GM19043 (cell line): ENCODE measurements around the gene OR6M1.

ENCODE experiments used
- ATAC-seq: cut with Tn5 transposase; IDR thresholded peaks from one replicate; pipeline ENCODE4 v1.9.1; 2021; ENCODE audit warnings: low read depth; ENCODE audit not compliant: unreplicated experiment

OR6M1 gene

DNA sequence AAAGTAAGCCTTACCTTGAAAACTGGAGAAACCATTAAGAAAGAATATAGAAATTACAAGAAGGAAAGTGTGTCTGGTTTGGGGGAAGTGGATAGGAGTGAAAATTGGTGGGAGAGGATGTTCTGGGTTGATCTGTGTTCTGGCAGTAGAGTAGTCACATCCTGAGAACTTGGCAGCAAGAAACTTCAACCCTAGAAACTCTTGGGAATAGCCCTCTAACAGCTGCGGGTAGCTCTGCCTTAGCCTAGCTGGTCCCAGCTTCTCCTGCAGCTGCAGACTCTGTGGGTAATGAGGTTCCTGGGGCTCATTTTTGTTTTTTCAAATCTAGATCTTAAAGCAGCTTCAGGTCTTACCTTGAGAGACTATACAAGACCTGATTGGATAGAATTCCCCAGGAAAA, 27.6 kb downstream of the OR6M1 start:
- ATAC-seq, result no peak

DNA sequence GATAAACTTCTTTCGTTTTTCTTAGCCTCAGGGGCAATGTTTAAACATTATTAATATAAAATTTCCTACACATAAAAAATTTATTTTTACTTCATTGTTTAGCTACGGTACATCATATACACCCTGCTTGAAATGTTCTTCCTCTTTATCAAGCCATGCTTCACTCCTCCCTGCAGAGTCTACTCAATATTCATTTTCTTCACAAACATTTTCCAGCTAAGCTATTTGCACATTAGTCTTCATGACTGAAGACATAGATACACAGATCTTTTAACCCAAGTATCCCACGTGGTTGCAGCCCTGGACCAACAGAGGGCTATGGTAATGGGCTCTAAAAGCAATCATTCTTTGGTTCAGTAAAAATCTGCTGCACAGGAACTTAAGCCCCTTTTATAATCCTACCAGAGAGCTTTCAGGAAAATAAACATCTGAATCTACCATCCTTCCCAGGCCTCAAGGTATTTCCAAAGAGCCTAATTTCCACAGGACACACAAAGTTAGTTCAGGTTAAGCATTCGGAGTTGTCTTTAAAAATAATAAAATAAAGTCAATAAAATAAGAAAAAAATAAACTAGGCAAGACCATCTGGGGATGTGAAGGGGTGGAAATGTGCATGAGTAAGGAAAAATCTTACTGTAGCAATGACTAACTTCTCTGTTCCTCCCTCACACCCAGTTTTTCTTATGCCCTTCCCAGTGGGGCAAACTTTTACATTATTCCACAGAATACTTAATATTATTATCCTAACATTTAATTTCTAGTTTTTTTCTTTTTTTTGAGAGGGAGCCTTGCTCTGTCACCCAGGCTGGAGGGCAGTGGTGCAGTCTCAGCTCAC, 30.2 kb downstream of the OR6M1 start:
- ATAC-seq, result no peak

DNA sequence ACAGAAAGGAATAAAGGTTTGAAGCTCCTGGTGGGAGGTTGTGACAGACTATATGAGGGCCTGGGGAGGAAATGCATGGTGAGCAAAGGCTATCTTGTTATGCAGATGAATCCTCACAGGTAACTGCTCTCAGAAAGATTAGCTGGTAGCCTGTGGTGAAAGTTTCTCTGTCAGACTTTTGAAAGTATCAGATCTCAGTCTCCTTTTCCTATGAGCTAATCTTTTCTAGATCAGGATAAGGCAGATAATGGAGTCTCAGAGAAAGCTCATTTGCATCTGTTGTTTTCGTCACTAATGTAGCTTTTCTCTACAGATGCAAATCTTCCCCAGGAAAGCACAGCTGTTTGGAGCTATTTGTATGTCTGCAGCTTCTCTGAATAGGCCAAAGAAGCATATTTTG, 30.9 kb downstream of the OR6M1 start:
- no peak for ATAC-seq

DNA sequence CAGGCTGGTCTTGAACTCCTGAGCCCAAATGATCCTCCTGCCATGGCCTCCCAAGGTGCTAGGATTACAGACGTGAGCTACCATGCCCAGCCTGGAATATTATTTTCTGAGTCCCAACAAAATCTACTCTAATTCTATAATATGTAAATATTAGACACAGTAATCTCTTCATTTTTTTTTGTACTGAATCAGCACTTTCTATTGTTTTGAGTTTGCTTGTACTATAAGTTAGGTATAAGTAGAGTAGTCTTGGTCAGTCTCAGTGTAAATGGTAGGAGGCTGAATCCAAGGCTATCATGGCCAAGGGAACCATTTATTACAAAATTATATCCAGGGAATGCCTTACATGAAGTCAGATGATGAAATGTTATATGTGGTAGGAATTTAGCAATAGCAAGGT, 32.2 kb downstream of the OR6M1 start:
- no peak for ATAC-seq

DNA sequence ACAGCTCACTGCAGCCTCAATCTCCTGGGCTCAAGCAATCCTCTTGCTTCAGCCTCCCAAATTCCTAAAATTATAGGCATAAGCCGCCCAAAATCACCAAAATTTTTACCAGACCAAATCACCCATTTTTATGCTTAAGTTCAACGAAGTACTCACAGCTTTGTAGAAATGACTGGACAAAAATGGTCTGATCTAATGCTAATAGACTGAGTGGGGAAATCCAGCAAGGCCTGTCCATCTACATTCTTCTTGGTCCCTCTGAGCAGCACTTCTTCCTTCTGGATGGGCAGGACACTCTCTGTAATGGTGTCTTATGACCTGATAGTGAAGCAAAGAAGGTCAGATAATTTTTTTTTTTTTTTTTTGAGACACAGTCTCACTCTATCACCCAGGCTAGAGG, 33.1 kb downstream of the OR6M1 start:
- no peak for ATAC-seq

DNA sequence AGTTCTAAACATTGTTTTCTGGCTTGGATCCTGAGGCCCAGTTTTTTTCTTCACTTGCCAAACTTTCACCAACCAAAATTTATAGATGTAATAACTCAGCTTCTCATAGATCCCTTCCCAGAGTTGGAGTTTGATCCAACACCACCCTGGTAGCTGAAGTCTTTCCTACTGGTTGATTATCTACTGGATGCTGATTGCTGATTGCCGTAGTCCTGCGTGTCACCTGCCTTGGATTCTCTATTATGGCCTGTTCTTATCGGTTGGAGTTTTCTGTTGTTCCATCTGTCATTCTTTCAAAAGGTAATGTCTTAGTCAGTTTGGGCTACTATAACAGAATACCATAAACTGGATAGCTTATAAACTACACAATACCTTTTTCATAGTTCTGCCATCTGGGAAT, 34.5 kb downstream of the OR6M1 start:
- ATAC-seq, result no peak

DNA sequence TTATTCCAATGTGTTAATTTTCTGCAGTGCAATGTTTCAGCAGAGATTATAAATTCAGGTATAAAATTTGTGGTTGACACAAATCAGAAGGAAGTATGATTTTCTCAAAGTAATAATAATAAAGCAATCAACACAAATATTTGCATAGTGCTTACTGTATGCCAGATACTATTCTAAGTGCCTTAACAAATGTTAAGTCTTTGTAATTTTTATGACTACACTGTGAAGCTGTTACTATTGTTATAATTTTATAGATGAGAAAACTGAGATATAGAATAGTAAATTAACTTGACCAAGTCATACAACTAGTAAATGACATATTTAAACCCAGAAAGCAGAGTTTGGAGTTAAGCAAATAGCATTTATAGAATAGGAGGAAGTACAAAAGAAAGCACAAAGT, 35.4 kb downstream of the OR6M1 start:
- ATAC-seq, result no peak

DNA sequence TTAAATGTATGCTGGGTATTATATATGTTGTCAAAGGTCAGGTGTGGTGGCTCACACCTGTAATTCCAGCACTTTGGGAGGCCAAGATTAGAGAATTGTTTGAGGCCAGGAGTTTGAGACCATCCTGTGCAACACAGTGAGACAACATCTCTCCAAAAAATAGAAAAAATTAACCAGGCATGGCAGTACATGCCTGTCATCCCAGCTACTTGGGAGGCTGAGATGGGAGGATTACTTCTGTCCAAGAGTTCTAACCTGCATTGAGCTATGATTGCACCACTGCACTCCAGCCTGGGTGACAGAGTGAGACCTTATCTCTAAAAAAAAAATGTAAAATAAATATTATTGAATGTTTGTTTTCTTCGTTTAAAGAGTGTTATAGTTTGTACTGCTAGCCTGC, 40.5 kb downstream of the OR6M1 start:
- no peak for ATAC-seq

DNA sequence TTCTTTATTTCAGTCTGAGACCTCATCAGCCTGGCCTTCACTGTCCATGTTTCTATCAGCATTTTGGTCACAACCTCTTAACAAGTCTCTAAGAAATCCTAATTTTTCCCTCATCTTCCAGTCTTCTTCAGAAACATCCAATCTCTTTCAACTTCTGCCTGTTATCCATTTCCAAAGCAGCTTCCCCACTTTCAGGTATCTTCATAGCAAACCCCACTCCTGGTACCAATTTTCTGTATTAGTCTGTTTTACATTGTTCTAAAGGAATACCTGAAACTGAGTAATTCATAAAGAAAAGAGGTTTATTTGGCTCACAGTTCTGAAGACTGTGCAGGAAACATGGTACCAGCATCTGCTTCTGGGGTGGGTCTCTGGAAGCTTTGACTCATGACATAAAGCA, 43.7 kb downstream of the OR6M1 start:
- no peak for ATAC-seq

DNA sequence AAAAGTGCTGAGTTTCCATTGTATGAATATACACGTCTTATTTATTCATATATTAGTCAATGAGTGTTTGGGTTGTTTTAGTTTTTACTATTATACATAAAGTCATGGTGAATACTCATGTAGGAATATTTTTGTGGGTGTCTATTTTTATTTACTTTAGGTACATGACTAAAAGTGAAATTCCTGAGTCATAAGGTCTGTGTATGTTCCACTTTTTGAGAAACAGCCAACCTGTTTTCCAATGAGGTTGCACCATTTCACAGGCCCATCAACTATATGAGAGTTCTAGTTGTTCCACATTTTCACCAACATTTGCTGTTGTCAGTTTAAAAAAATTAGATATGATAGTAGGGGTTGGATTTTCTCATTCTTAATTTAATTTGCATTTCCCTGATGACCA, 45.3 kb downstream of the OR6M1 start:
- ATAC-seq, result peak; percentile 72

DNA sequence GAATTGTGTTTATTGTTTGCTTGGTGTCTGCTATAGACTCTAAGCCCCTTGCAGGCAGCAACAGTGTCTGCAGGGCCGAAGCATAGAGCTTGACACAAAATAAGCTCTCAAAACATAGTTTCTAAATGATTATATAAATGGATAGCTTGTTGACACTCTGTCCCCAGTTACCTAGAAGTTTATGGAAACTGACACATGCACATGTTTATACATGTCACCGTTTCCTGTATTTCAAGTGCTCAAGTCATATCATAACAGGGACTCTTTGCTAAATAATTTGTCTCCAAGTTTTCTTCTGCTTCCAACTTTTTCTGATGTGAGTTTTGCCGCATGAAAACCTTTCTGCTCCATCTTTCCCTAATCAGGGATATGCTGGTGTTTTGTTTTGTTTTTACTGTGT, 48.2 kb downstream of the OR6M1 start:
- no peak for ATAC-seq

DNA sequence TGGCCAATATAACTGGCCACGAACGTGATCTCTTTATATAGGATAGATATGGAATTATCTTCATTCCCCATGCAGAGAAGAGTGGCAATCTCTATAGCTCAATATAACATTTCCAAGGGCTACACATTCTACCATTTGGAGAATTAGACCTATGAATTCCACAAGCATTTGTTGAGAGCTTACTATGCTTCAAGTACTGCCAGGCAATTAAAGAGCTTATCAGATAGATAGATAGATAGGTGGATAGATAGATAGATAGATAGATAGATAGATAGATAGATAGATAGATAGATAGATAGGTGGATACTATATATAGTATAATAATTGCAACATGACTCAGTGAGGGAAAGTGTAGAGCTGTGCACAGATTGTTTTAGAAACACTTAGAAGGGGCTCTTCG, 50.3 kb downstream of the OR6M1 start:
- ATAC-seq, result no peak
